HG02588 (cell line): ENCODE measurements around the gene FAM236B.
"Not testable (repeated sequence)": the region's sequence is repeated elsewhere in the genome, so short reads cannot be mapped to it uniquely, and the experiment has no call there.

ENCODE experiments used
- ATAC-seq: cut with Tn5 transposase; IDR thresholded peaks from one replicate; pipeline ENCODE4 v1.9.1; 2021; ENCODE audit warnings: mild to moderate bottlenecking, moderate library complexity; ENCODE audit not compliant: unreplicated experiment

FAM236B gene

DNA sequence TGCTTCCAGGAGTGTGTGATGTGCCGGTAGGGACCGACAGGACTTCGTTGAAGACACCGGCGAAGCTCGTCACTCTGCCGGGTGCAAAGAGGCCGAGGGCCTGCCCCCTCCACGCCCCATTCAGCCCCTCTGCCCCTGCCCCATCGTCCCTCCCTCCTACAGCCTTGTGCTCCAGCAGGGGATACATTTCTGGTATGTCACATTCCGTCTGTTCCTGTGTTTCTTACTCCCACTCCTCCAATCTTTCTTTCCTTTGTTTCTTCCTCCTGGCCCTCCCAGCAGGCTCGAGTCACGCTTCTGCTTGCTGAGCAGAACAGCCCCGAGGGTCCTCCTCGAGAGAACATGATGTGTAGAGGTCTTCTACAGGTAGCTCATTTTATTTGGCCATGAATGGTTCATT, at the start of gene FAM236B:
Gene FAM236B (minus strand): TSS at position 101 of the 400 bp plus-strand sequence. CDS start 100 bp downstream, at position 1.
- not testable (repeated sequence) for ATAC-seq

DNA sequence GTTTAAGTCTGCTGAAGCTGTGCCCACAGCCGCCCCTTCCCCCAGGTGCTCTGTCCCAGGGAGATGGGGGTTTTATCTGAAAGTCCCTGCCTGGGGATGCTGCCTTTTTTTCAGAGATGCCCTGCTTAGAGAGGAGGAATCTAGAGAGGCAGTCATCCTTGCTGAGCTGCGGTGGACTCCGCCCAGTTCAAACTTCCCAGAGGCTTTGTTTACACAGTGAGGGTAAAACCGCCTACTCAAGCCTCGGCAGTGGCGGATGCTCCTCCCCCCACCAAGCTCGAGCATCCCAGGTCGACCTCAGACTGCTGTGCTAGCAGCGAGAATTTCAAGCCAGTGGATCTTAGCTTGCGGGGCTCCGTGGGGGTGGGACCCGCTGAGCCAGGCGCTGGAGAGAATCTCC, 48.2 kb upstream of the FAM236B start:
- not testable (repeated sequence) for ATAC-seq

DNA sequence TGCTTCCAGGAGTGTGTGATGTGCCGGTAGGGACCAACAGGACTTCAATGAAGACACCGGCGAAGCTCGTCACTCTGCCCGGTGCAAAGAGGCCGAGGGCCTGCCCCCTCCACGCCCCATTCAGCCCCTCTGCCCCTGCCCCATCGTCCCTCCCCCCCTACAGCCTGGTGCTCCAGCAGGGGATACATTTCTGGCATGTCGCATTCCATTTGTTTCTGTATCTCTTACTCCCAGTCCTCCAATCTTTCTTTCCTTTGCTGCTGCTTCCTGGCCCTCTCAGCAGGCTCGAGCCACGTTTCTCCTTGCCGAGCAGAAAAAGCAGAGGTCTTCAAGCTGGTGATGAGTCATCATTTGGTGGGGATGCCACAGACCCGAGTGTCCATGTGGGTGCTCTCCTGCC, 25.6 kb upstream of the FAM236B start, which contains the start of gene FAM236D:
Gene FAM236D (minus strand): TSS at position 101 of the 400 bp plus-strand sequence. CDS start 100 bp downstream, at position 1.
- ATAC-seq: not testable (repeated sequence)

DNA sequence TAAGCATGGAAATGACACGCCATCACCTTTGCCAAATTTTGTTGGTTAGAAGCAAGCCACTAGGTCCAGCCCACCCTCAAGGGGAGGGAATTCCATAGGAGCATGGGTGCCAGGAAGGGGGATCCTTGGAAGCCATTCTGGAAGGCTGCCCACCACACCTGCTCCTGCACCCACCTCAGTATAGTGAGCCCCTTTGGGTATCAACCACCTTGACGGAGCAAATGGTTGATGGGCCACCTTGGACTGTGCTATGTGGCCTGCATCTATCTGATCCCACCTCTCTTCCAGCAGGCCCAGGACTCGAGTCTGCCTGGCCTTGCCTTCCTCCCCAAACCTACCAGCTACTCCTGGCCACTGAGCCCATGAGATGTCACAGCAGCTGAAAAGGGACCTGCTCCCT, 7.9 kb upstream of the FAM236B start:
- not testable (repeated sequence) for ATAC-seq

DNA sequence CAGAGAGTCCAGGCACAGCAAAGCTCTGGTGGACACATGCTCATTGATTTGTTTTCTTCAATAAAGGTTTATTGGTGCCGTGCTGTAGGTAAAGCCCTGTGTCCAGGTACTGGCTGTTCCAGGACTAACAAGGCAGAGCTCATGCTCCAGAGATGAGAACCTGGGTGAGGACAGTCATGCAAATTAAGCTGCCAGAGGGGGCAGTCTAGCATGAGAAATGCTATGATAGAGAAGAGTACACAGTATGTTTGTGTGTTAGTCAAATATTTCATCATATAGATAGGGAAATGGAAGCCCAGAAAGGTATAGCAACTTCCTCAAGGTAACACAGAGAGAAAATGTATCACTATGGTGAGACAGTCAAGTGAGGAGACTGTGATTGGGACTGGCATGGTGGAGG, 5.7 kb upstream of the FAM236B start:
- ATAC-seq: not testable (repeated sequence)

DNA sequence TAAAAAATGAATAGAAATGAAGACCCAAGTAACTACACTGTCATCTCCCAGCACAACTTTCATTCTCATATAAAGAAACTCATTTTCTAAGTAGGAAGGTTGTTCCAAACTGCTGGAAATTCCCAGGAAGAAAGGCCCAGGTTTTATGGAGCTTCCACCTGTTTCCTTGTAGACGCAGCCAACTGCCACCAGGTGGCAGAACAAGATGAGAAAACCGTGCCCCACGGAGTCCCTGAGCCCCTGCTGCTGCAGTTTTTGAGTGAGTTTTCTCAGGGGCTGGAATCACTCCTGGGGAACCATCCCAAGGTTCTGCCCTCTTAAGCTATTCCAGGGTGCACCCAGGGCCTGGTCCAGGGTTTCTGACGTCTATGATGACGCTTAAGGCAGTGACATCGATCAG, 1.5 kb upstream of the FAM236B start:
- ATAC-seq: not testable (repeated sequence)

DNA sequence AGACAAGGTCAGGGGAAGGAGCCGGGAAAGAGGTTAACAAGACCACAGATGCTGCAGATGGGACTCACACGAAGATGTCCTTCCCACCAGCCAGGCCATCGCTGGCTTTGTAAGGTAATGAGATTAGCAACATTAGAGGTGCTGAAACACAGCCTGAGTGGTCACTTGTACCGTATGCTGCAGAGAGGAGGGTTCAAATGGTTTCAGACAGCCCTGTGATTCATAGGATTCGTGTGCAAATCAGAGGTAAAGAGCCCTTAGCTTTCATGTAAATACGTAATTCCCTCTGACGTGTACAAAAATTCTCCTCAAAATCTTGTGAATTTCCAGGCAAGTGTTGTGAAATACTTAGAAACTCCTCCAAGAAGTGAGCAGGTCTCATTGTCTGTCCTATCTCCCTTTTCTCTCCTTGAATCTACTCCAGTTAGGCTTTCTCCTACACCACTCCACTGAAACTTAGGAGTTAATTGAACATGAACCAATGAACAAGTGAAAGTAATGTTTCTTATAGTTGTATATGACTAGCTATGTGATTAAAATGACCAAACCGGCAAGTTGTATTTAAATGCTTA, 991 bp upstream of the FAM236B start:
- ATAC-seq: not testable (repeated sequence)

DNA sequence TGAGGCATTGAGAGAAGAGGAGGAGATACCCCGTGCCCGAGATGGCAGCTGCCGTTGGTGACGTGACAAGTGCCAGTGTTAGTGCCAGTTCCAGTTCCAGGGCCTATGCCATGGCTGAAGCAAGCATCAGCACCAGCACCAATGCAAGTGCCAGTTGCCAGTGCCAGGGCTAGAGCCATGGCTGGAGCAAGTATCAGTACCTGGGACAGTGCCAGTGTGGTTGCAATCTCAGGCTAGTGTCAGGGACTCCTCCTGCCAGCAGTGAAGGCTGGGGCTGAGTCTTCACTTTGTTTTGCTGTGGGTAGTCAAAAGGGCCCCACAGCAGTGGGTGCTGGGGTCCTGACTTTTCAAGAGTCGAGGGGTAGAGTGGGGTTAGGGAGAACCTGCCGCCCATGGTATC, 4.3 kb downstream of the FAM236B start:
- not testable (repeated sequence) for ATAC-seq

DNA sequence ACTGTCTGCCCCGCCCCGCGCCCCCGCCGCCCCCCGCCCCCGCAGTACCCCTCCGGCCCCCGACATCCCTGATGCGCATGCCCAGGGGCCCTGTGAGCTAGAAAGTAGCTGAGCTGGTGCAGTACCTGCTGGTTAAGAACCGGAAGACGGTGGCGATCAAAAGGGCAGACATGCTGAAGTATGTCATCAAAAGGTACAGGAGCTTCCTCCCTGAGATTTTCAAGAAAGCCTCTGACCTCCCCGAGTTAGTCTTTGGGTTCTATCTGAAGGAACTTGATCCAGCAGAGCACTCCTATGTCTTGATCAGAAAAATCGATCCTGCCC, 5.0 kb downstream of the FAM236B start:
- peak; percentile 61 for ATAC-seq

DNA sequence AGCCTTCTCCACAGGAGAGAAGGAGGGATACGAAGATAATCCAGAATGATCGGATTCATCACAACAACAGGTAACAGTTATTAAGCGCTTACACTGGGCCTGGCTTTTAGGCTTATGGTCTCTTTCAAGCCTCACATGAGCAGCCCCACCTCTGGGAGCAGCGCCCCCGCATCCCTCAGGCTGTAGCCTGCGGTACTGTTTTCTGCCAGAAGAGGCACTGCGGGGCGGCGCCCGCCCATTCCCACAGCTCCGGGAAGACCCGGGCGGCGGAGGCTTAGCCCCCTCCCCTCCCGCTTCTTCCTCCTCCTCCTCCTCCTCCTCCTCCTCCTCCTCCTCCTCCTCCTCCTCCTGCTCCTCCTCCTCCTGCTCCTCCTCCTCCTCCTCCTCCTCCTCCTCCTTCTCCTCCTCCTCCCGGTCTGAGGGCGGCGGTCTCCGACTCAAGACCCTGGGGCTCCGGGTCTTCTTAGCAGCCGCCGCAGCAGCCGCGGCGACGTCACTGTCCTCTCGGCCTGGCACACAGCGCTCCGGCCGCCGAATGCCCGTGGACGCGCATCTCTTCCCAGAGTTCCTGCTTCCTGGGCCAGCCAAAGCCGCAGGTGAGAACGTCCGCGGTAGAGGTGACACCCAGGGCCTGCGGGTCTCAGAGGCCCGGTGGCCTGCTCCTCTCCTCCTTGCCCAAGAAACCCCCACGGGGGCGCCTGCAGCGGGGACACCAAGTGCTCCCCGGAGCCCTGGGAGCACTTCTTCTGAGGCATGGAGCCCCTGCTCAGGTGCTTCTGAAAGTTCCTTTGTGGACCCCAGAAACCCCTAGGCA, 5.6 kb downstream of the FAM236B start, which contains the start of gene DMRTC1B:
Gene DMRTC1B (plus strand): TSS at position 238 of the 814 bp plus-strand sequence. CDS start 68,246 bp downstream, outside the sequence.
- ATAC-seq: peak; percentile 65

DNA sequence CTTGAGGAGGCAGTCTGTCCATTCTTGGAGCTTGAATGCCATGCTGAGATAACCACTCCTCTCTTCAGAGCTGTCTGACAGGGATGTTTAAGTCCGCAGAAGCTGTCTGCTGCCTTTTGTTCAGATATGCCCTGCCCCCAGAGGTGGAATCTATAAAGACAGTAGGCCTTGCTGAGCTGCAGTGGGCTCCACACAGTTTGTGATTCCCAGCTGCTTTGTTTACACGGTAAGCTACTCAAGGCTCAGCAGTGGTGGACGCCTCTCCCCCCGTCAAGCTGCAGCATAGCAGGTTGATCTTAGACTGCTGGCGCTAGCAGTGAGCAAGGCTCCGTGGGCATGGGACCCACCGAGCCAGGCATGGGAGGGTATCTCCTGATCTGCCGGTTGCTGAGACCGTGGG, 22.0 kb downstream of the FAM236B start:
- ATAC-seq: not testable (repeated sequence)

DNA sequence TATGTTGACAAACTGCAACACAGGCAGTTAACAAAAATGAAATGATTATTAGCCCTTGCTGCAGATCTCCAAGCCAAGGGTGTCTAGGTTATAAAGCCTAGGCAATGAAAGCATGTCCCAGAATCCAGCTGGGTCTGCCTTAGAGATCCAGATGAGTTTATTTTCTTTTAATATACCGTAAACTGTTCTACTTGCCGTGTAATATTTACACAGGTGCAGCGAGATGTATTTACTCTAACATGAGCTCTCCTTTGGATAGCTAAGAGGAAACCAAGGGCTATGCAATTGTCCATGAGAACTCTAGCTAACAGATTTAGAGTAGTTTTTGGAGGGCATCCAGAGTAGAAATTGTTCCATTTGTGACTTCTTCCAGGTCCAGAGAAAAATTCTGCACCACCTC, 33.9 kb downstream of the FAM236B start:
- not testable (repeated sequence) for ATAC-seq

DNA sequence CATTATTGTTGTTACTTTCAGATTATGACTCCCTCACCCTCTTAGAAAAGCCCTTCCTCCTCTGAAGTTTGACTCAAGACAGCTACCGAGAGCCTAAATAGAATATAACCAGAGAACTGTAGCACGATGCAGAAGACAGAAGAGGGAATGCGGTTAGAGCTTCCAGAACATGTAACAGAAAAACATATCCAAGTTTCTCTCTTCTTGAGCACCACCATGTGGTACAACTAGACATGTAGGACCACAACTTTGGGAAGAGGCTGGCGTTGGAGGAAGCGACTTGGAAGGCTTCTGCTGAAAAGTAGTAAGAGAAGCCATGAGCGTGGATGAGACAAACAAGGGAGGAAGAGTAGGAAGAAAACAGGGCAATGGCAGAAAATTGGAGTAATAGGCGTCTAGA, 36.9 kb downstream of the FAM236B start:
- ATAC-seq: not testable (repeated sequence)

DNA sequence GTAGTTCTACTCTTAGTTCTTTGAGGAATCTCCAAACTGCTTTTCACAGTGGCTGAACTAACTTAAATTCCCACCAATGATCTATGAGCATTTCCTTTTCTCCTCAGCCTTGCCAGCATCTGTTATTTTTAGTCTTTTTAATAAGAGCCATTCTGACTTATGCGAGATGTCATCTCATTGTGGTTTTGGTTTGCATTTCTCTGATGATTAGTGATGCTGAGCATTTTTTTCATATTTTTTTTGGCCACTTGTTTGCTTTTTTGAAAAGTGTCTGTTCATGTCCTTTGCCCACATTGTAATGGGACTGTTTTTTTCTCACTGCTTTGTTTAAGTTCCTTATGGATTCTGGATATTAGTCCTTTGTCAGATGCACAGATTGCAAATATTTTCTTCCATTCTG, 46.9 kb downstream of the FAM236B start:
- no peak for ATAC-seq

DNA sequence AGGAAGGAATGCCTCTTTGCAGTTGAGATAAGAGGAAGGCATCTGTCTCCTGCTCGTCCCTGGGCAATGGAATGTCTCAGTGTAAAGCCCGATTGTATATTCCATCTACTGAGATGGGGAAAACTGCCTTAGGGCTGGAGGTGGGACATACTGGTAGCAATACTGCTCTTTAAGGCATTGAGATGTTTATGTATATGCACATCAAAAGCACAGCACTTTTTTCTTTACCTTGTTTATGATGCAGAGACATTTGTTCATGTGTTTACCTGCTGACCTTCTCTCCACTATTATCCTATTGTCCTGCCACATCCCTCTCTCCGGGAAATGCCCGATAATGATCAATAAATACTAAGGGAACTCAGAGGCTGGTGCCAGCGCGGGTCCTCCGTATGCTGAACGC, 48.8 kb downstream of the FAM236B start:
- ATAC-seq: not testable (repeated sequence)
